ENCODE measurements around the gene LMO3.

- no peak for TF ChIP-seq ELF4 (IDR thresholded peaks at IDR 0.05)
- no peak for TF ChIP-seq SP1 (IDR thresholded peaks at IDR 0.05)
- TF ChIP-seq FOXM1 (IDR thresholded peaks at IDR 0.05; ENCODE audit: borderline replicate concordance) = no peak
- no peak for TF ChIP-seq ARNT (IDR thresholded peaks at IDR 0.05)
- TF ChIP-seq HDGF (IDR thresholded peaks at IDR 0.05; ENCODE audit: borderline replicate concordance) = no peak
- no peak for TF ChIP-seq SUZ12 (IDR thresholded peaks at IDR 0.05)
- no peak for TF ChIP-seq PKNOX1 (IDR thresholded peaks at IDR 0.05)
- TF ChIP-seq ZNF384 (IDR thresholded peaks at IDR 0.05) = no peak
- TF ChIP-seq LEF1 (IDR thresholded peaks at IDR 0.05; ENCODE audit: borderline replicate concordance) = no peak
- no peak for TF ChIP-seq L3MBTL2 (conservative IDR thresholded peaks at IDR 0.05)
- no peak for TF ChIP-seq FOXK2 (IDR thresholded peaks at IDR 0.05)
- no peak for TF ChIP-seq BHLHE40 (IDR thresholded peaks at IDR 0.05; ENCODE audit: borderline replicate concordance)
- TF ChIP-seq FOXA1 (IDR thresholded peaks at IDR 0.05) = no peak
These were observed 101.8 kb downstream of the LMO3 start for GRCh38 chr12:16504200-16504599.
